Ovary (tissue), 9 donors: ENCODE results near the gene DDX24. TPM values are rescaled to one million over a fixed set of nuclear protein-coding genes. Genes with fewer than 3 reads are reported as not detected.
A peak's percentile ranks its signal among the peaks of the same experiment; 100 is the strongest.
"Not testable (repeated sequence)": the region's sequence is repeated elsewhere in the genome, so short reads cannot be mapped to it uniquely, and the experiment has no call there.

Source experiments
- DNase-seq, 5 donors: peaks; one replicate each; pipeline ENCODE4 v3.0.0-alpha.2; 2019 to 2020
- H3K27ac ChIP-seq, 2 donors: fragments of 200-600 bp; one replicate each; pipeline versions ENCODE4 v1.5.1 to v1.8.0; 2019 to 2022
- H3K27me3 ChIP-seq: fragments of 200-600 bp; one replicate; pipeline ENCODE4 v1.8.0; 2022
- H3K36me3 ChIP-seq: fragments of 200-600 bp; sonication (generic); one replicate; pipeline ENCODE4 v1.5.1; 2019
- H3K4me1 ChIP-seq: one replicate; pipeline ENCODE4 v1.8.1; 2013; ENCODE audit warnings: mild to moderate bottlenecking, moderate library complexity; ENCODE audit not compliant: insufficient read depth
- H3K4me3 ChIP-seq: fragments of 200-600 bp; sonication (generic); one replicate; pipeline ENCODE4 v1.5.1; 2017
- H3K9me3 ChIP-seq, 2 donors: fragments of 200-600 bp in 1 of 2; sonication (generic) in 1 of 2; one replicate each; pipeline versions ENCODE4 v1.5.1 to v1.8.1; 2013 to 2019; ENCODE audit warnings: mild to moderate bottlenecking in 1 of 2, moderate library complexity in 1 of 2
- EP300 ChIP-seq: sonication (generic); formaldehyde crosslinking; IDR thresholded peaks from one replicate; pipeline ENCODE4 v1.6.1; 2017; ENCODE audit warnings: antibody characterized with exemption
- POLR2A ChIP-seq: fragments of 450-650 bp; IDR thresholded peaks from one replicate; pipeline ENCODE4 v1.6.1; 2017; ENCODE audit warnings: antibody characterized with exemption, mild to moderate bottlenecking, moderate library complexity
- WGBS, 3 donors: extraction: QIAGEN DNeasy Blood & Tissue Kit in 1 of 3; methylation state at CpG; one replicate each; pipeline versions ENCODE4 v1.1.5 to v1.1.7; 2013 to 2017; 5-methylcytosine and 5-hydroxymethylcytosine counted together
- intact Hi-C, 4 donors: fragments of 100-400 bp; cut with DNase I; formaldehyde crosslinking; loops; one replicate each; pipeline versions ENCODE4 v1.11.0 to v1.15.1; 2022 to 2023
- polyA plus RNA-seq, 2 donors: library from polyadenylated mRNA; stranded (reverse); fragments of 200-250 nt in 1 of 2; fragments of 350-450 nt in 1 of 2; fragmentation: Illumina TruSeq in 1 of 2; extraction: RNeasy Lipid Tissue Mini Kit (QIAGEN cat#74804) in 1 of 2; gene quantifications; one replicate each; pipeline ENCODE4 v1.2.3, GENCODE V29; 2013 to 2014
- total RNA-seq, 7 donors: library from RNA; depleted of rRNA in 2 of 7; stranded (reverse); fragments of >200 nt in 2 of 7; fragmentation: NEBNext Ultra II Directional in 3 of 7; extraction: Animal tissue kit (Norgen Biotek cat#: 25700) in 3 of 7; gene quantifications; one replicate each; pipeline versions ENCODE4 v1.1.0 to v1.2.4, GENCODE V29; 2016 to 2023
- TF ChIP-seq, protein P1 (sequence below), 3 donors: fragments of 450-650 bp in 2 of 3; fragments of 200-600 bp in 1 of 3; IDR thresholded peaks; one replicate each; pipeline versions ENCODE4 v1.5.1 to v1.8.0; 2016 to 2022; ENCODE audit warnings: antibody characterized with exemption in 3 of 3, mild to moderate bottlenecking in 1 of 3
- donor health status: DM: no; HTN: no; CAD: no; lungs with moderate emphysema.
- donor health status: DM: no; HTN: no; CAD: no.
- donor health status: Bipolar disorder and iron deficiency.
- donor health status: DM: yes; HTN: yes; CAD: no.
- donor health status: DM: no; HTN: no; CAD: no.
- donor health status: DM: yes; HTN: yes; CAD: no.

The DDX24 gene
- total and polyA plus RNA-seq, 9 donors, result 98.8 to 521 (median 233) TPM

- TF ChIP-seq, protein P1, sequence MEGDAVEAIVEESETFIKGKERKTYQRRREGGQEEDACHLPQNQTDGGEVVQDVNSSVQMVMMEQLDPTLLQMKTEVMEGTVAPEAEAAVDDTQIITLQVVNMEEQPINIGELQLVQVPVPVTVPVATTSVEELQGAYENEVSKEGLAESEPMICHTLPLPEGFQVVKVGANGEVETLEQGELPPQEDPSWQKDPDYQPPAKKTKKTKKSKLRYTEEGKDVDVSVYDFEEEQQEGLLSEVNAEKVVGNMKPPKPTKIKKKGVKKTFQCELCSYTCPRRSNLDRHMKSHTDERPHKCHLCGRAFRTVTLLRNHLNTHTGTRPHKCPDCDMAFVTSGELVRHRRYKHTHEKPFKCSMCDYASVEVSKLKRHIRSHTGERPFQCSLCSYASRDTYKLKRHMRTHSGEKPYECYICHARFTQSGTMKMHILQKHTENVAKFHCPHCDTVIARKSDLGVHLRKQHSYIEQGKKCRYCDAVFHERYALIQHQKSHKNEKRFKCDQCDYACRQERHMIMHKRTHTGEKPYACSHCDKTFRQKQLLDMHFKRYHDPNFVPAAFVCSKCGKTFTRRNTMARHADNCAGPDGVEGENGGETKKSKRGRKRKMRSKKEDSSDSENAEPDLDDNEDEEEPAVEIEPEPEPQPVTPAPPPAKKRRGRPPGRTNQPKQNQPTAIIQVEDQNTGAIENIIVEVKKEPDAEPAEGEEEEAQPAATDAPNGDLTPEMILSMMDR (IDR thresholded peaks at IDR 0.05), result no peak
- TF ChIP-seq POLR2A, result no peak
- no peak for TF ChIP-seq EP300
- H3K4me1 ChIP-seq, result peaks cover 21% of the 10 kb centered on the region
- H3K4me3 ChIP-seq, result peak overlapping the region; percentile 17
- H3K27me3 ChIP-seq, result no peaks in the 10 kb centered on the region
- peaks cover 0 to 2% of the 10 kb centered on the region in 2 donors for H3K9me3 ChIP-seq
- H3K36me3 ChIP-seq, result no peaks in the 10 kb centered on the region
- intact Hi-C loops, result no loop called here
- WGBS, 3 donors, result 33 to 53% (median 50%) methylated on average over 7 of the region's 7 CpGs
- H3K27ac ChIP-seq, result no peak overlapping the region
- DNase-seq, result no peak
Observed at GRCh38 chr14:94077111-94077821, 3.7 kb downstream of the DDX24 start.

GRCh38 chr14:94075008-94075407 lies 6.0 kb downstream of the DDX24 start:
- Histone ChIP-seq H3K27me3 (no peaks in the 10 kb centered on the region), H3K4me1 (peaks cover 20% of the 10 kb centered on the region), H3K4me3 (no peak overlapping the region), H3K27ac (no peak overlapping the region), H3K9me3 (peaks cover 0 to 2% of the 10 kb centered on the region in 2 donors), H3K36me3 (no peaks in the 10 kb centered on the region)
- TF ChIP-seq POLR2A, result no peak
- TF ChIP-seq, protein P1 (IDR thresholded peaks at IDR 0.05), result no peak
- TF ChIP-seq EP300, result no peak
- no peak for DNase-seq
- 95 to 98% (median 96%) methylated on average over 2 of the region's 2 CpGs for WGBS, 3 donors
- intact Hi-C loops, result no loop called here

DNA sequence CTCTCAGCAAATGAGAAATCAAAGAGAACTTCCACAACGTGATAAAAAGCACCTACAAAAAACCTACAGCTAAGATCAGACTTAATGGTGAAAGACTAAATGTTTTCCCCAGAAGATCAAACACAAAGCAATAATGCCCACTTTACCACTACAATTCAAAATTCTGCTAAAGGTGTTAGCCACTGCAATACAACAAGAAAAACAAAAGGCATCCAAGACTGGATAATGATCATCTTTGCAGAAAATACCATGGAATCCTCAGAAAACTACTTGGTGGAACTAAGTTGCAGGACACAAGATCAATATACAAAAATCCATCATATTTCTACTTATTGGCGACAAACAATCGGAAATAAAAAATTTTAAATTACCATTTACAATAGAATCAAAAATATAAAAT lies 6.5 kb downstream of the DDX24 start:
- peaks cover 18% of the 10 kb centered on the region for H3K4me1 ChIP-seq
- intact Hi-C loops, result no loop called here

DNA sequence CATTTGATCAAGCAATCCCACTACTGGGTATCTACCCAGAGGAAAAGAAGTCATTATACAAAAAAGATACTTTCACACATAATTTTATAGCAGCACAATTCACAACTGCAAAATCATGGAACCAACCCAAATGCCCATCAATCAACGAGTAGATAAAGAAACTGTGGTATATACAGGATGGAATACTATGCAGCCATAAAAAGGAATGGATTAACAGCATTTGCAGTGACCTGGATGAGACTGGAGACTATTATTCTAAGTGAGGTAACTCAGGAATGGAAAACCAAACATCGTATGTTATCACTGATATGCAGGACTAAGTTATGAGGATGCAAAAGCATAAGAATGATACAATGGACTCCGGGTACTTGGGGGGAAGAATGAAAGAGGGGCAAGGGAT lies 8.9 kb downstream of the DDX24 start:
- H3K4me3 ChIP-seq, result not testable (repeated sequence)

More for the DNA sequence above, 6.5 kb downstream of the DDX24 start:
- no peak overlapping the region for H3K27ac ChIP-seq
- no peak overlapping the region for H3K4me3 ChIP-seq
- H3K36me3 ChIP-seq, result no peaks in the 10 kb centered on the region
- DNase-seq, result no peak
- 90 to 97% (median 92%) methylated on average over 3 of the region's 3 CpGs for WGBS, 3 donors
- H3K27me3 ChIP-seq, result no peaks in the 10 kb centered on the region
- no peak for TF ChIP-seq EP300
- TF ChIP-seq, protein P1 (IDR thresholded peaks at IDR 0.05), result no peak
- no peak for TF ChIP-seq POLR2A
- H3K9me3 ChIP-seq, result peaks cover 0 to 2% of the 10 kb centered on the region in 2 donors

DNA sequence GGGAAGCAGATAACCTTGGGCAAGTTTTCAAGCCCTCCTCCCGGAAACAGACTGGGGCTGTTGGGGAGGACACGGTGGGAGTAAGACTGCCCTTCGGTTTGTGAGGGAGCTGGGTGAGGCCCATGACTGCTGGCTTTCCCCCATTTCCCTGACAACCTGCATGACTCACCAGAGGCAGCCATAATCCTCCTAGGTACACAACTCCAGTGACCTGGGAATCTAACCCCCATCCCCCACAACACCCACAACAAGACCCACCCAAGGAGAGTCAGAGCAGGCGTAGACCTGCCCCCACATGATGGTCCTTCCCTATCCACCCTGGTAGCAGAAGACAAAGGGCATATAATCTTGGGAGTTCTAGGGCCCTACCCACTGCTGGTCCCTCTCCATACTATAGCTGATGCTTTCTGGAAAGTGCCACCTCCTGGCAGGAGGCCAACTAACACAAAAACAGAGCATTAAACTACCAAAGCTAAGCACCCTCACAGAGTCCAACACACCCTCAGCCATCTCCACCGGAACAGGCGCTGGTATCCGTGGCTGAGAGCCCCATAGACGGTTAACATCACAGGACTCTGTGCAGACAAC lies 14.8 kb downstream of the DDX24 start:
- TF ChIP-seq, protein P1 (IDR thresholded peaks at IDR 0.05), result no peak
- TF ChIP-seq EP300 (no peak), POLR2A (no peak)
- WGBS, 3 donors, result 53 to 61% (median 54%) methylated on average over 8 of the region's 8 CpGs
- H3K27ac ChIP-seq, result peak overlapping the region in 1 of 2 donors; percentile 13
- no peaks in the 10 kb centered on the region for H3K9me3 ChIP-seq
- no peaks in the 10 kb centered on the region for H3K27me3 ChIP-seq
- intact Hi-C loops, result no loop called here
- peaks cover 16% of the 10 kb centered on the region for H3K4me1 ChIP-seq
- peak in 1 of 5 donors; percentile 50 for DNase-seq
- H3K4me3 ChIP-seq, result no peak overlapping the region
- H3K36me3 ChIP-seq, result no peaks in the 10 kb centered on the region

More for the DNA sequence above, 8.9 kb downstream of the DDX24 start:
- H3K9me3 ChIP-seq, H3K4me1 ChIP-seq, intact Hi-C loops, H3K36me3 ChIP-seq, H3K27me3 ChIP-seq, H3K27ac ChIP-seq, DNase-seq: not testable (repeated sequence)
- 92 to 96% (median 93%) methylated on average over 3 of the region's 3 CpGs for whole genome bisulfite sequencing, 3 donors
